GM21529 (cell line): ENCODE data around the gene WFDC13.
"Not testable (repeated sequence)": the region's sequence is repeated elsewhere in the genome, so short reads cannot be mapped to it uniquely, and the experiment has no call there.

Experiments
- ATAC-seq: cut with Tn5 transposase; IDR thresholded peaks from one replicate; pipeline ENCODE4 v1.9.1; 2021; ENCODE audit not compliant: unreplicated experiment

The WFDC13 gene, protein sequence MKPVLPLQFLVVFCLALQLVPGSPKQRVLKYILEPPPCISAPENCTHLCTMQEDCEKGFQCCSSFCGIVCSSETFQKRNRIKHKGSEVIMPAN

GRCh38 chr20:45701873-45702272 is at the start of gene WFDC13:
Gene WFDC13 (plus strand): TSS chr20:45702038. CDS start chr20:45702124, 86 bp downstream.
- ATAC-seq, result no peak

GRCh38 chr20:45657038-45657437 is 44.8 kb upstream of the WFDC13 start:
- not testable (repeated sequence) for ATAC-seq

DNA sequence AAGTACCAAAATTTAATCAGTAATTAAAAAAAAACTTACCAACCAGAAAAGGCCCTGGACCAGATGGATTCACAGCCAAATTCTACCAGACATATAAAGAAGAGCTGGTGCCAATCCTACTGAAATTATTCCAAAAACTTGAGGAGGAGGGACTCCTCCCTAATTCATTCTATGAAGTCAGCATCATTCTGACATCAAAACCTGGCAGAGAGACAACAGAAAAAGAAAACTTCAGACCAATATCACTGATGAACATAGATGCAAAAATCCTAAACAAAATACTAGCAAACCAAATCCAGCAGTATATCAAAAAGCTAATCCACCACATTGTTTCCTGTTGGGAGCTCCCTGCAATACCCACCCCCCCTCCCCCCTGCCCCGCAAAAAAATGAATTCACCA is 31.7 kb upstream of the WFDC13 start, which contains the start of gene WFDC11:
Gene WFDC11, minus strand, starts transcription at position 101 of the 400 bp plus-strand sequence. CDS start 19,639 bp downstream, outside the sequence.
- no peak for ATAC-seq

GRCh38 chr20:45672765-45673164 is 29.1 kb upstream of the WFDC13 start:
- no peak for ATAC-seq

- ATAC-seq, result no peak
These were observed 22.2 kb upstream of the WFDC13 start for GRCh38 chr20:45679650-45680049.

GRCh38 chr20:45685896-45686295 is 15.9 kb upstream of the WFDC13 start:
- ATAC-seq, result no peak

DNA sequence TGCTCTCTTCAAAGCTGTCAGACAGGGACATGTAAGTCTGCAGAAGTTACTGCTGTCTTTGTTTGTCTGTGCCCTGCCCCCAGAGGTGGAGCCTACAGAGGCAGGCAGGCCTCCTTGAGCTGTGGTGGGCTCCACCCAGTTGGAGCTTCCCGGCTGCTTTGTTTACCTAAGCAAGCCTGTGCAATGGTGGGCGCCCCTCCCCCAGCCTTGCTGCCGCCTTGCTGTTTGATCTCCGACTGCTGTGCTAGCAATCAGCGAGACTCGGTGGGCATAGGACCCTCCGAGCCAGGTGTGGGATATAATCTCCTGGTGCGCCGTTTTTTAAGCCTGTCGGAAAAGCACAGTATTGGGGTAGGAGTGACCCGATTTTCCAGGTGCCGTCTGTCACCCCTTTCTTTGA is 8.5 kb upstream of the WFDC13 start:
- not testable (repeated sequence) for ATAC-seq

- ATAC-seq, result no peak
These were observed 6.3 kb upstream of the WFDC13 start for GRCh38 chr20:45695496-45695895.

- ATAC-seq, result no peak
These were observed 734 bp upstream of the WFDC13 start for GRCh38 chr20:45701104-45701503.

- ATAC-seq, result no peak
These were observed 3.3 kb downstream of the WFDC13 start, which contains the start of gene WFDC10B for GRCh38 chr20:45704969-45705637. Gene WFDC10B (minus strand): TSS chr20:45705019. CDS start chr20:45685992, 19,027 bp downstream.

- ATAC-seq, result not testable (repeated sequence)
These were observed 14.4 kb downstream of the WFDC13 start for GRCh38 chr20:45716141-45716688.

- no peak for ATAC-seq
These were observed 20.2 kb downstream of the WFDC13 start, which contains the start of gene SPINT4 for GRCh38 chr20:45722047-45722446. Gene SPINT4 (plus strand): TSS chr20:45722347. CDS start chr20:45722368, 21 bp downstream.

GRCh38 chr20:45725134-45725533 is 23.3 kb downstream of the WFDC13 start:
- ATAC-seq, result no peak

GRCh38 chr20:45727044-45727443 is 25.2 kb downstream of the WFDC13 start:
- no peak for ATAC-seq

DNA sequence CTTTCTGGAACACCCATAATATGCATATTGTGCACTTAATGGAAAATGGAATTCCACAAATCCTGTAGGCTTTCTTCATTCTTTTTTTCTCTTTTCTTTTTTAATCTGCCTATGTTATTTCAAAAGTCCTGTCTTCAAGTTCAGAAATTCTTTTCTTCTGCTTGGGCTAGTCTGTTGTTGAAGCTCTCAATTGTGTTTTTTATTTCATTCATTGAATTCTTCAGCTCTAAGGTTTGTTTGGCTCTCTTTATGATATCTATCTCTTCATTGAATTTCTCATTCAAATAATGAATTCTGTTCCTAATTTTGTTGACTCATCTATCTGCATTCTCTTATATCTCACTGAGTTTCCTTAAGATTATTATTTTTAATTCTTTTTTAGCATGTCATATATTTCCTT is 30.4 kb downstream of the WFDC13 start:
- ATAC-seq, result no peak

GRCh38 chr20:45735552-45735951 is 33.7 kb downstream of the WFDC13 start:
- ATAC-seq, result no peak

DNA sequence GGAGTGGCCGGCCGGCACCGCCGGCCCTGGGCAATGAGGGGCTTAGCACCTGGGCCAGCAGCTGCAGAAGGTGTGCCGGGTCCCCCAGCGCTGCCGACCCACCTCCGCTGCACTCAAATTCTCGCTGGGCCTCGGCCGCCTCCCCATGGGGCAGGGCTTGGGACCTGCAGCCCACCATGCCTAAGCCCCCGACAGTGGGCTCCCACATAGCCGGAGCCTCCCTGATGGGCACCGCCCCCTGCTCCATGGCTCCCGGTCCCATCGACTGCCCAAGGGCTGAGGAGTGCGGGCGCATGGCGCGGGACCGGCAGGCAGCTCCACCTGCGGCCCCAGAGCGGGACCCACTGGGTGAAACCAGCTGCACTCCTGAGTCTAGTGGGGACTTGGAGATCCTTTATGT is 34.1 kb downstream of the WFDC13 start:
- ATAC-seq, result no peak

GRCh38 chr20:45742596-45742995 is 40.8 kb downstream of the WFDC13 start:
- ATAC-seq, result no peak

DNA sequence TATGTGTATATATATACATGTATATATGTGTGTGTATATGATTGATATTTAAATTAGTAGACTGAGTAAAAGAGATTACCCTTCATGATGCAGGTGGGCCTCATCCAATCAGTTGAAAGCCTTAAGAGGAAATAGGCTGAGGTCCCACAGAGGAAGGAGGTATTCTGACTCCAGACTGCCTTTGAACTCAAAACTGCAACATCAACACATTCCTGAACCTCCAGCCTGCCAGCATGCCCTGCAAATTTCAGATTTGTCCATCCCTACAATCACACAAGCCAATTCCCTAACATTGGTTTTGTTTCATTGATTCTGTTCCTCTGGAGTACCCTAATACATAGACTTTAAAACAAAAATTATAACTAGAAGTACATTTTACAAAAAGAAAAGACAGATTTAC is 43.2 kb downstream of the WFDC13 start:
- no peak for ATAC-seq

GRCh38 chr20:45751721-45752120 is 49.9 kb downstream of the WFDC13 start:
- no peak for ATAC-seq

GRCh38 chr20:45752746-45753145 is 50.9 kb downstream of the WFDC13 start:
- ATAC-seq, result no peak

DNA sequence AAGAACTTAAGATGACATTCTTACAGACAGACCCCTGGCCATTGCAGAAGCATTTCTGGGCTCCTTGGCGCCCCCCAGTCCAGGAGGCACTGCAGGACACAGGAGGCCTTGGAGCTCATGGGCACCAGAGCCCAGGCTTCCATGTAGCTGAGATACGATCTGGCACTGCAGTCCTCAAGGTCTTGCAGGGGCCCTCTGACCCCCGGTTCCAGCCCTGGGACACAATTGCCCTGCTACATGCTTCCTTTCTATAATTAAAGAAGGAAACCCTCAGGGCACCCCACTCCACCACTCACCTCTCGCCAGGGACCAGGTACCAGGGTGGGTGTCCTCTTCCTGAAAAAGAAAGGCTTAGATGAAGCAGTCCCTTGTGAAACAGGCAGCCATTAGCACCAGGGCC is 56.3 kb downstream of the WFDC13 start:
- no peak for ATAC-seq
